Fibroblast of skin of left quadriceps (primary cell): Measurements from ENCODE around the gene B4GALT1.
A peak's percentile ranks its signal among the peaks of the same experiment; 100 is the strongest.
"Not testable (repeated sequence)": the region's sequence is repeated elsewhere in the genome, so short reads cannot be mapped to it uniquely, and the experiment has no call there.

Source experiments
- DNase-seq, 2 experiments: peaks; one replicate each; pipeline ENCODE4 v3.0.0-alpha.2; 2013; ENCODE audit warnings: low read depth in 2 of 2

B4GALT1 gene

GRCh38 chr9:33103501-33104281, 63.4 kb downstream of the B4GALT1 start:
- DNase-seq, result no peak

- DNase-seq, result no peak
Measured at GRCh38 chr9:33102551-33103210, 64.5 kb downstream of the B4GALT1 start.

- DNase-seq, result peak in 1 of 2 experiments; percentile 49
Measured at GRCh38 chr9:33101104-33101951, 65.8 kb downstream of the B4GALT1 start.

GRCh38 chr9:33099754-33100153, 67.4 kb downstream of the B4GALT1 start:
- DNase-seq, result no peak

- DNase-seq, result no peak
Measured at GRCh38 chr9:33097192-33097591, 69.9 kb downstream of the B4GALT1 start.

- no peak for DNase-seq
Measured at GRCh38 chr9:33092634-33093033, 74.5 kb downstream of the B4GALT1 start.

GRCh38 chr9:33085672-33086071, 81.5 kb downstream of the B4GALT1 start:
- not testable (repeated sequence) for DNase-seq

- no peak for DNase-seq
Measured at GRCh38 chr9:33082538-33083326, 84.4 kb downstream of the B4GALT1 start.

- no peak for DNase-seq
Measured at GRCh38 chr9:33082128-33082527, 85.0 kb downstream of the B4GALT1 start.

- peak; percentile 81 to 82 for DNase-seq
Measured at GRCh38 chr9:33081128-33081851, 85.8 kb downstream of the B4GALT1 start.

GRCh38 chr9:33080534-33080933, 86.6 kb downstream of the B4GALT1 start:
- DNase-seq, result no peak

- peak; percentile 95 for DNase-seq
Measured at GRCh38 chr9:33076046-33077004, 90.8 kb downstream of the B4GALT1 start, which contains the start of gene SMU1. SMU1 (minus strand) TSS chr9:33076674; CDS start chr9:33076608, 66 bp downstream.

- DNase-seq, result no peak
Measured at GRCh38 chr9:33068991-33069390, 98.1 kb downstream of the B4GALT1 start.

- DNase-seq, result no peak
Measured at GRCh38 chr9:33065157-33066076, 101.7 kb downstream of the B4GALT1 start.
